ENCODE data around the gene FYB1.

DNA sequence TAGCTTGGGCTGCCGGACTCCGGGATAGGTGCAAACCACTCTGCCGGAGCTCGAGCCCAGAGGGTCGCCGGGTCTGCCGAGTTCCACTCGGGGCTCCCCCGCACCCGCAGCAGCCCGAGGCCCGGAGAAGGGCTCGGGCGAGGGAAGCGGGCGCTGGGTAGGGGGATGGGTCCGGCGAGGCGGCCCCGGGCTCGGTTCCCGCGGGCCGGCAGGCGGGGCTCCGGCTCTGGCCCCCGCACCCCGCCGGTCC, 145.7 kb downstream of the FYB1 start:
- TF ChIP-seq CTCF (conservative IDR thresholded peaks at IDR 0.05; ENCODE audit: low read depth in 2 of 2) (no peak), EZH2 (IDR thresholded peaks at IDR 0.05; ENCODE audit: low read depth, unreplicated experiment) (no peak), POLR2AphosphoS5 (IDR thresholded peaks at IDR 0.05; ENCODE audit: low read depth) (no peak), REST (IDR thresholded peaks at IDR 0.05; ENCODE audit: unreplicated experiment) (no peak), EZH2phosphoT487 (IDR thresholded peaks at IDR 0.05; ENCODE audit: unreplicated experiment) (no peak), CREB1 (CRISPR knock-in tag; IDR thresholded peaks at IDR 0.05; ENCODE audit: low read depth) (no peak), JUNB (IDR thresholded peaks at IDR 0.05; ENCODE audit: unreplicated experiment) (no peak), ZNF114 (CRISPR knock-in tag; IDR thresholded peaks at IDR 0.05) (no peak), ZNF331 (CRISPR knock-in tag; IDR thresholded peaks at IDR 0.05; ENCODE audit: low read depth) (no peak), NANOG (IDR thresholded peaks at IDR 0.05; ENCODE audit: borderline replicate concordance) (no peak)
- TF ChIP-seq, protein P1, sequence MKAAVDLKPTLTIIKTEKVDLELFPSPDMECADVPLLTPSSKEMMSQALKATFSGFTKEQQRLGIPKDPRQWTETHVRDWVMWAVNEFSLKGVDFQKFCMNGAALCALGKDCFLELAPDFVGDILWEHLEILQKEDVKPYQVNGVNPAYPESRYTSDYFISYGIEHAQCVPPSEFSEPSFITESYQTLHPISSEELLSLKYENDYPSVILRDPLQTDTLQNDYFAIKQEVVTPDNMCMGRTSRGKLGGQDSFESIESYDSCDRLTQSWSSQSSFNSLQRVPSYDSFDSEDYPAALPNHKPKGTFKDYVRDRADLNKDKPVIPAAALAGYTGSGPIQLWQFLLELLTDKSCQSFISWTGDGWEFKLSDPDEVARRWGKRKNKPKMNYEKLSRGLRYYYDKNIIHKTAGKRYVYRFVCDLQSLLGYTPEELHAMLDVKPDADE (IDR thresholded peaks at IDR 0.05) = no peak
- TF ChIP-seq, protein P2, sequence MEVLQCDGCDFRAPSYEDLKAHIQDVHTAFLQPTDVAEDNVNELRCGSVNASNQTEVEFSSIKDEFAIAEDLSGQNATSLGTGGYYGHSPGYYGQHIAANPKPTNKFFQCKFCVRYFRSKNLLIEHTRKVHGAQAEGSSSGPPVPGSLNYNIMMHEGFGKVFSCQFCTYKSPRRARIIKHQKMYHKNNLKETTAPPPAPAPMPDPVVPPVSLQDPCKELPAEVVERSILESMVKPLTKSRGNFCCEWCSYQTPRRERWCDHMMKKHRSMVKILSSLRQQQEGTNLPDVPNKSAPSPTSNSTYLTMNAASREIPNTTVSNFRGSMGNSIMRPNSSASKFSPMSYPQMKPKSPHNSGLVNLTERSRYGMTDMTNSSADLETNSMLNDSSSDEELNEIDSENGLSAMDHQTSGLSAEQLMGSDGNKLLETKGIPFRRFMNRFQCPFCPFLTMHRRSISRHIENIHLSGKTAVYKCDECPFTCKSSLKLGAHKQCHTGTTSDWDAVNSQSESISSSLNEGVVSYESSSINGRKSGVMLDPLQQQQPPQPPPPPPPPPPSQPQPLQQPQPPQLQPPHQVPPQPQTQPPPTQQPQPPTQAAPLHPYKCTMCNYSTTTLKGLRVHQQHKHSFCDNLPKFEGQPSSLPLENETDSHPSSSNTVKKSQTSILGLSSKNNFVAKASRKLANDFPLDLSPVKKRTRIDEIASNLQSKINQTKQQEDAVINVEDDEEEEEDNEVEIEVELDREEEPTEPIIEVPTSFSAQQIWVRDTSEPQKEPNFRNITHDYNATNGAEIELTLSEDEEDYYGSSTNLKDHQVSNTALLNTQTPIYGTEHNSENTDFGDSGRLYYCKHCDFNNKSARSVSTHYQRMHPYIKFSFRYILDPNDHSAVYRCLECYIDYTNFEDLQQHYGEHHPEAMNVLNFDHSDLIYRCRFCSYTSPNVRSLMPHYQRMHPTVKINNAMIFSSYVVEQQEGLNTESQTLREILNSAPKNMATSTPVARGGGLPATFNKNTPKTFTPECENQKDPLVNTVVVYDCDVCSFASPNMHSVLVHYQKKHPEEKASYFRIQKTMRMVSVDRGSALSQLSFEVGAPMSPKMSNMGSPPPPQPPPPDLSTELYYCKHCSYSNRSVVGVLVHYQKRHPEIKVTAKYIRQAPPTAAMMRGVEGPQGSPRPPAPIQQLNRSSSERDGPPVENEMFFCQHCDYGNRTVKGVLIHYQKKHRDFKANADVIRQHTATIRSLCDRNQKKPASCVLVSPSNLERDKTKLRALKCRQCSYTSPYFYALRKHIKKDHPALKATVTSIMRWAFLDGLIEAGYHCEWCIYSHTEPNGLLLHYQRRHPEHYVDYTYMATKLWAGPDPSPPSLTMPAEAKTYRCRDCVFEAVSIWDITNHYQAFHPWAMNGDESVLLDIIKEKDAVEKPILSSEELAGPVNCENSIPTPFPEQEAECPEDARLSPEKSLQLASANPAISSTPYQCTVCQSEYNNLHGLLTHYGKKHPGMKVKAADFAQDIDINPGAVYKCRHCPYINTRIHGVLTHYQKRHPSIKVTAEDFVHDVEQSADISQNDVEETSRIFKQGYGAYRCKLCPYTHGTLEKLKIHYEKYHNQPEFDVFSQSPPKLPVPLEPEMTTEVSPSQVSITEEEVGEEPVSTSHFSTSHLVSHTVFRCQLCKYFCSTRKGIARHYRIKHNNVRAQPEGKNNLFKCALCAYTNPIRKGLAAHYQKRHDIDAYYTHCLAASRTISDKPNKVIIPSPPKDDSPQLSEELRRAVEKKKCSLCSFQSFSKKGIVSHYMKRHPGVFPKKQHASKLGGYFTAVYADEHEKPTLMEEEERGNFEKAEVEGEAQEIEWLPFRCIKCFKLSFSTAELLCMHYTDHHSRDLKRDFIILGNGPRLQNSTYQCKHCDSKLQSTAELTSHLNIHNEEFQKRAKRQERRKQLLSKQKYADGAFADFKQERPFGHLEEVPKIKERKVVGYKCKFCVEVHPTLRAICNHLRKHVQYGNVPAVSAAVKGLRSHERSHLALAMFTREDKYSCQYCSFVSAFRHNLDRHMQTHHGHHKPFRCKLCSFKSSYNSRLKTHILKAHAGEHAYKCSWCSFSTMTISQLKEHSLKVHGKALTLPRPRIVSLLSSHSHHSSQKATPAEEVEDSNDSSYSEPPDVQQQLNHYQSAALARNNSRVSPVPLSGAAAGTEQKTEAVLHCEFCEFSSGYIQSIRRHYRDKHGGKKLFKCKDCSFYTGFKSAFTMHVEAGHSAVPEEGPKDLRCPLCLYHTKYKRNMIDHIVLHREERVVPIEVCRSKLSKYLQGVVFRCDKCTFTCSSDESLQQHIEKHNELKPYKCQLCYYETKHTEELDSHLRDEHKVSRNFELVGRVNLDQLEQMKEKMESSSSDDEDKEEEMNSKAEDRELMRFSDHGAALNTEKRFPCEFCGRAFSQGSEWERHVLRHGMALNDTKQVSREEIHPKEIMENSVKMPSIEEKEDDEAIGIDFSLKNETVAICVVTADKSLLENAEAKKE (CRISPR knock-in tag; IDR thresholded peaks at IDR 0.05) = no peak

Data from GM23338 (cell line).